ENCODE results near the gene ATL1.
A peak's percentile ranks its signal among the peaks of the same experiment; 100 is the strongest.

The ATL1 gene

DNA sequence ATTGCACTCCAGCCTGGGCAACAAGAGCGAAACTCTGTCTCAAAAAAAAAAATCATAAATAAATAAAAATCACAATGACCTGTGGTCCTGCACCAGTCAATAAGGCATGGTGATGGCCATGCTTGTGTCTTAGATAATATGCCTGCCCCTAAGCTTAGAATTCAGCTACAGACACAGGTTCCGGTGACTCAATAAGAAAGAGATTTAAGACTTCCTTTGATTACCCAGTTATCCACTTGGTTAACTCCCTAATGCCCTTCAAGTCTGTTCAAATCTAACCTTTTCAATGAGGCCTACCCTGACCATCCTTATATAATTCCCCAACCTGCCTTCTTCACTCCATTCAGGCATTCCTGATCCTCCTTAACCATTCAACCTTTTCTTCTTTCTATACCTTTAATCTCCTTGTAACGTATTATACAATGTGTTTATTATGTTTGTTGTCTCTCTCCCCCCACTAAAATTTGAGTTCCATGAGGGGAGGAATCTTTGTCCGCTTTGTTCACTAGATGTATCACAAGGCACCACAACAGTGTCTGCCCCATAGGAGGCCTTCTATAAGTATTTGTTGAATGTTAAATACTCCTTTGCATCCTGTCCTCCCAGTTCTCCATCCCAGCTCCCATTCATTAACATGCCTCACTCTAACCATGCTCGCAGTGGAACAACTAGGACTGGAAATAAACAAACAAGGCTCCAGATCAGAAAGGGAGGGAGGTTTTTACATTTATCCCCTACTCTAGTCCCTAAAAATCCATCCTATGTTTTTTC is 36.5 kb upstream of the ATL1 start:
- no peaks in the 10 kb centered on the region for H3K9me3 ChIP-seq (ENCODE audit: insufficient read depth, low read depth, low read length)
- no peak overlapping the region for H3K9ac ChIP-seq (ENCODE audit: low read depth, low read length, poor library complexity, severe bottlenecking)
- H3K4me1 ChIP-seq (ENCODE audit: insufficient read depth, low read length, poor library complexity, severe bottlenecking), result peaks cover 49% of the 10 kb centered on the region
- peaks cover 90% of the 10 kb centered on the region for H3K79me2 ChIP-seq (ENCODE audit: insufficient read depth, low read length)
- H2AFZ ChIP-seq (ENCODE audit: low read length), result no peak overlapping the region
- no peaks in the 10 kb centered on the region for H3K27me3 ChIP-seq (ENCODE audit: insufficient read depth, low read length, poor library complexity, severe bottlenecking)
- H3K4me3 ChIP-seq (ENCODE audit: low read length, poor library complexity, severe bottlenecking), result no peak overlapping the region
- H3F3A ChIP-seq (ENCODE audit: low read depth), result no peaks in the 10 kb centered on the region
- H4K20me1 ChIP-seq (ENCODE audit: insufficient read depth, low read length, poor library complexity, severe bottlenecking), result peaks cover 66% of the 10 kb centered on the region
- peak overlapping the region; percentile 48 for H3K4me2 ChIP-seq (ENCODE audit: low read depth, low read length, poor library complexity, severe bottlenecking)
- no peak for TF ChIP-seq EZH2phosphoT487 (IDR thresholded peaks at IDR 0.05; ENCODE audit: borderline replicate concordance)
- no peak for TF ChIP-seq CTCF (conservative IDR thresholded peaks at IDR 0.05; ENCODE audit: low read length)
- no peaks in the 10 kb centered on the region for H3K9me2 ChIP-seq (replicated peaks; ENCODE audit: low read depth, low read length)
- H3K36me3 ChIP-seq (ENCODE audit: insufficient read depth, low read length), result peaks cover 3% of the 10 kb centered on the region; the same call in 1 of the 2 replicates

DNA sequence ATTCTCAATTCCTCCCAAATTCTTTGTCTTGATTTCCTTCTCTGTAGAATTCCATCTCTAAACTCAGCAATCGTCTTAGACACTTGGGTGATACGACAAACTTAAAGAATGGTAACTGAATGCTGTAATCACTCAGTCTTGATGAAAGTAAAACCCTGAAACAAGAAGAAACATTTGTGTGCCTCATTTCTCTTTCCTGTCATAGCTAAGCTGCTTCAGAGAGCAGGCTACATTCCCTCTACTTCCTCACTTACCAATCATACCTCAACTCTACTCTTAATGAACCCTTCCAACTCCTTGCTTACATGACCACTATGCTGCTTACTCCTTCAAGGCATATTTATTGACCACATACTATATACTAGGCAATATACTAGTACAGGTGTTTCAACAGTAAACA is 35.9 kb upstream of the ATL1 start:
- peak overlapping the region; percentile 48 for H3K4me2 ChIP-seq (ENCODE audit: low read depth, low read length, poor library complexity, severe bottlenecking)
- no peaks in the 10 kb centered on the region for H3K9me2 ChIP-seq (replicated peaks; ENCODE audit: low read depth, low read length)
- no peaks in the 10 kb centered on the region for H3K36me3 ChIP-seq (ENCODE audit: insufficient read depth, low read length)
- H3K4me3 ChIP-seq (ENCODE audit: low read length, poor library complexity, severe bottlenecking), result peak overlapping the region; percentile 13
- no peak overlapping the region for H2AFZ ChIP-seq (ENCODE audit: low read length)
- H4K20me1 ChIP-seq (ENCODE audit: insufficient read depth, low read length, poor library complexity, severe bottlenecking), result peaks cover 72% of the 10 kb centered on the region
- peaks cover 92% of the 10 kb centered on the region for H3K79me2 ChIP-seq (ENCODE audit: insufficient read depth, low read length)
- no peaks in the 10 kb centered on the region for H3K9me3 ChIP-seq (ENCODE audit: insufficient read depth, low read depth, low read length)
- TF ChIP-seq EZH2phosphoT487 (IDR thresholded peaks at IDR 0.05; ENCODE audit: borderline replicate concordance), result no peak
- no peak for TF ChIP-seq CTCF (conservative IDR thresholded peaks at IDR 0.05; ENCODE audit: low read length)
- peaks cover 55% of the 10 kb centered on the region for H3K4me1 ChIP-seq (ENCODE audit: insufficient read depth, low read length, poor library complexity, severe bottlenecking)
- H3K27me3 ChIP-seq (ENCODE audit: insufficient read depth, low read length, poor library complexity, severe bottlenecking), result no peaks in the 10 kb centered on the region
- no peaks in the 10 kb centered on the region for H3F3A ChIP-seq (ENCODE audit: low read depth)
- H3K9ac ChIP-seq (ENCODE audit: low read depth, low read length, poor library complexity, severe bottlenecking), result no peak overlapping the region

GRCh38 chr14:50524731-50525515 is 35.0 kb upstream of the ATL1 start:
- Histone ChIP-seq H4K20me1 (ENCODE audit: insufficient read depth, low read length, poor library complexity, severe bottlenecking) (peaks cover 77% of the 10 kb centered on the region), H3K79me2 (ENCODE audit: insufficient read depth, low read length) (peaks cover 97% of the 10 kb centered on the region), H3K9me3 (ENCODE audit: insufficient read depth, low read depth, low read length) (no peaks in the 10 kb centered on the region), H3K9me2 (replicated peaks; ENCODE audit: low read depth, low read length) (no peaks in the 10 kb centered on the region), H3F3A (ENCODE audit: low read depth) (no peaks in the 10 kb centered on the region), H3K27me3 (ENCODE audit: insufficient read depth, low read length, poor library complexity, severe bottlenecking) (no peaks in the 10 kb centered on the region), H3K9ac (ENCODE audit: low read depth, low read length, poor library complexity, severe bottlenecking) (no peak overlapping the region), H3K4me2 (ENCODE audit: low read depth, low read length, poor library complexity, severe bottlenecking) (peak overlapping the region; percentile 48), H3K4me3 (ENCODE audit: low read length, poor library complexity, severe bottlenecking) (peak overlapping the region; percentile 13), H2AFZ (ENCODE audit: low read length) (no peak overlapping the region), H3K4me1 (ENCODE audit: insufficient read depth, low read length, poor library complexity, severe bottlenecking) (peaks cover 63% of the 10 kb centered on the region), H3K36me3 (ENCODE audit: insufficient read depth, low read length) (no peaks in the 10 kb centered on the region)
- no peak for TF ChIP-seq CTCF (conservative IDR thresholded peaks at IDR 0.05; ENCODE audit: low read length)
